ENCODE results near the gene SLC17A7.
"Not testable (repeated sequence)": the region's sequence is repeated elsewhere in the genome, so short reads cannot be mapped to it uniquely, and the experiment has no call there.

SLC17A7 gene

GRCh38 chr19:49475191-49475917, 34.0 kb upstream of the SLC17A7 start:
- Mint-ChIP-seq H3K4me1 (ENCODE audit: low read depth) (peaks cover 54% of the 10 kb centered on the region), H3K27ac (peak overlapping the region; percentile 92), H3K4me3 (peak overlapping the region; percentile 81), H3K36me3 (ENCODE audit: low read depth) (peaks cover 43% of the 10 kb centered on the region), H3K9me3 (no peaks in the 10 kb centered on the region), H3K27me3 (no peaks in the 10 kb centered on the region)
- DNase-seq: peak; percentile 48

GRCh38 chr19:49474542-49474924, 33.2 kb upstream of the SLC17A7 start:
- Mint-ChIP-seq H3K27me3 (no peaks in the 10 kb centered on the region), H3K4me1 (ENCODE audit: low read depth) (peaks cover 58% of the 10 kb centered on the region), H3K27ac (peak overlapping the region; percentile 92), H3K9me3 (no peaks in the 10 kb centered on the region), H3K4me3 (peak overlapping the region; percentile 81), H3K36me3 (ENCODE audit: low read depth) (peaks cover 43% of the 10 kb centered on the region)
- DNase-seq: no peak

- peak within 1 kb of the TSS; percentile 92 for H3K27ac Mint-ChIP-seq
- no peaks in the 10 kb centered on the region for H3K27me3 Mint-ChIP-seq
- peaks cover 61% of the 10 kb centered on the region for H3K4me1 Mint-ChIP-seq (ENCODE audit: low read depth)
- peak within 1 kb of the TSS; percentile 81 for H3K4me3 Mint-ChIP-seq
- no peaks in the 10 kb centered on the region for H3K9me3 Mint-ChIP-seq
- peaks cover 42% of the 10 kb centered on the region for H3K36me3 Mint-ChIP-seq (ENCODE audit: low read depth)
- DNase-seq: peak; percentile 96
Measured at GRCh38 chr19:49473868-49474541, 32.7 kb upstream of the SLC17A7 start, which contains the start of gene FLT3LG. Gene FLT3LG, plus strand, starts transcription at chr19:49474215. Its CDS starts 425 bp downstream, at chr19:49474640.

GRCh38 chr19:49473501-49473867, 32.2 kb upstream of the SLC17A7 start:
- not testable (repeated sequence) for DNase-seq

GRCh38 chr19:49472936-49473335, 31.6 kb upstream of the SLC17A7 start:
- no peaks in the 10 kb centered on the region for H3K9me3 Mint-ChIP-seq
- H3K4me1 Mint-ChIP-seq (ENCODE audit: low read depth): peaks cover 65% of the 10 kb centered on the region

More at GRCh38 chr19:49473501-49473867, 32.2 kb upstream of the SLC17A7 start:
- not testable (repeated sequence) for H3K27me3 Mint-ChIP-seq, H3K9me3 Mint-ChIP-seq
- H3K36me3 Mint-ChIP-seq (ENCODE audit: low read depth): peaks cover 43% of the 10 kb centered on the region
- H3K27ac Mint-ChIP-seq: peak overlapping the region; percentile 92
- peaks cover 63% of the 10 kb centered on the region for H3K4me1 Mint-ChIP-seq (ENCODE audit: low read depth)
- peak overlapping the region; percentile 81 for H3K4me3 Mint-ChIP-seq

GRCh38 chr19:49470615-49470978, 29.3 kb upstream of the SLC17A7 start:
- Mint-ChIP-seq H3K4me1 (ENCODE audit: low read depth) (peaks cover 56% of the 10 kb centered on the region), H3K9me3 (no peaks in the 10 kb centered on the region), H3K27me3 (no peaks in the 10 kb centered on the region), H3K27ac (peak overlapping the region; percentile 85), H3K4me3 (peak overlapping the region; percentile 48), H3K36me3 (ENCODE audit: low read depth) (peaks cover 38% of the 10 kb centered on the region)
- no peak for DNase-seq

More at GRCh38 chr19:49472936-49473335, 31.6 kb upstream of the SLC17A7 start:
- peak; percentile 48 for DNase-seq
- peak overlapping the region; percentile 81 for H3K4me3 Mint-ChIP-seq
- H3K27ac Mint-ChIP-seq: peak overlapping the region; percentile 92
- no peaks in the 10 kb centered on the region for H3K27me3 Mint-ChIP-seq
- peaks cover 44% of the 10 kb centered on the region for H3K36me3 Mint-ChIP-seq (ENCODE audit: low read depth)

- peak overlapping the region; percentile 48 for H3K4me3 Mint-ChIP-seq
- H3K27me3 Mint-ChIP-seq: no peaks in the 10 kb centered on the region
- H3K36me3 Mint-ChIP-seq (ENCODE audit: low read depth): peaks cover 44% of the 10 kb centered on the region
- no peaks in the 10 kb centered on the region for H3K9me3 Mint-ChIP-seq
- DNase-seq: peak; percentile 85
- peak overlapping the region; percentile 85 for H3K27ac Mint-ChIP-seq
- H3K4me1 Mint-ChIP-seq (ENCODE audit: low read depth): peaks cover 51% of the 10 kb centered on the region
Measured at GRCh38 chr19:49469828-49470614, 28.7 kb upstream of the SLC17A7 start.

- DNase-seq: peak; percentile 72
- no peaks in the 10 kb centered on the region for H3K27me3 Mint-ChIP-seq
- peak overlapping the region; percentile 95 for H3K27ac Mint-ChIP-seq
- H3K4me3 Mint-ChIP-seq: peak overlapping the region; percentile 58
- no peaks in the 10 kb centered on the region for H3K9me3 Mint-ChIP-seq
- H3K4me1 Mint-ChIP-seq (ENCODE audit: low read depth): peaks cover 51% of the 10 kb centered on the region
- peaks cover 53% of the 10 kb centered on the region for H3K36me3 Mint-ChIP-seq (ENCODE audit: low read depth)
Measured at GRCh38 chr19:49468746-49469447, 27.6 kb upstream of the SLC17A7 start.

- Mint-ChIP-seq H3K9me3 (no peaks in the 10 kb centered on the region), H3K4me1 (ENCODE audit: low read depth) (peaks cover 44% of the 10 kb centered on the region), H3K4me3 (no peak overlapping the region), H3K36me3 (ENCODE audit: low read depth) (peaks cover 53% of the 10 kb centered on the region), H3K27ac (peak overlapping the region; percentile 95), H3K27me3 (no peaks in the 10 kb centered on the region)
- no peak for DNase-seq
Measured at GRCh38 chr19:49468199-49468598, 26.9 kb upstream of the SLC17A7 start.

- DNase-seq: no peak
- Mint-ChIP-seq H3K9me3 (no peaks in the 10 kb centered on the region), H3K36me3 (ENCODE audit: low read depth) (peaks cover 52% of the 10 kb centered on the region), H3K27me3 (no peaks in the 10 kb centered on the region), H3K27ac (no peak overlapping the region), H3K4me1 (ENCODE audit: low read depth) (peaks cover 20% of the 10 kb centered on the region), H3K4me3 (no peak overlapping the region)
Measured at GRCh38 chr19:49465371-49465770, 24.0 kb upstream of the SLC17A7 start.

GRCh38 chr19:49463960-49464740, 22.8 kb upstream of the SLC17A7 start:
- H3K9me3 Mint-ChIP-seq: no peaks in the 10 kb centered on the region
- peaks cover 10% of the 10 kb centered on the region for H3K4me1 Mint-ChIP-seq (ENCODE audit: low read depth)
- H3K4me3 Mint-ChIP-seq: no peak overlapping the region
- DNase-seq: no peak
- H3K36me3 Mint-ChIP-seq (ENCODE audit: low read depth): peaks cover 55% of the 10 kb centered on the region
- H3K27me3 Mint-ChIP-seq: no peaks in the 10 kb centered on the region
- H3K27ac Mint-ChIP-seq: peak overlapping the region; percentile 50

- H3K27ac Mint-ChIP-seq: no peak overlapping the region
Measured at GRCh38 chr19:49462492-49462891, 21.2 kb upstream of the SLC17A7 start.

GRCh38 chr19:49461656-49462055, 20.3 kb upstream of the SLC17A7 start:
- no peak for DNase-seq
- Mint-ChIP-seq H3K4me1 (ENCODE audit: low read depth) (peaks cover 9% of the 10 kb centered on the region), H3K36me3 (ENCODE audit: low read depth) (peaks cover 58% of the 10 kb centered on the region), H3K4me3 (no peak overlapping the region), H3K9me3 (no peaks in the 10 kb centered on the region), H3K27ac (no peak overlapping the region), H3K27me3 (no peaks in the 10 kb centered on the region)

More at GRCh38 chr19:49462492-49462891, 21.2 kb upstream of the SLC17A7 start:
- no peaks in the 10 kb centered on the region for H3K9me3 Mint-ChIP-seq
- peaks cover 8% of the 10 kb centered on the region for H3K4me1 Mint-ChIP-seq (ENCODE audit: low read depth)
- no peaks in the 10 kb centered on the region for H3K27me3 Mint-ChIP-seq
- H3K36me3 Mint-ChIP-seq (ENCODE audit: low read depth): peaks cover 58% of the 10 kb centered on the region
- H3K4me3 Mint-ChIP-seq: no peak overlapping the region
- DNase-seq: no peak
